GM19023 (cell line): Measurements from ENCODE around the gene CIZ1.
"Not testable (repeated sequence)": the region's sequence is repeated elsewhere in the genome, so short reads cannot be mapped to it uniquely, and the experiment has no call there.

Source experiments
- ATAC-seq: cut with Tn5 transposase; IDR thresholded peaks from one replicate; pipeline ENCODE4 v1.9.1; 2021; ENCODE audit warnings: mild to moderate bottlenecking, moderate library complexity; ENCODE audit not compliant: unreplicated experiment

The CIZ1 gene

DNA sequence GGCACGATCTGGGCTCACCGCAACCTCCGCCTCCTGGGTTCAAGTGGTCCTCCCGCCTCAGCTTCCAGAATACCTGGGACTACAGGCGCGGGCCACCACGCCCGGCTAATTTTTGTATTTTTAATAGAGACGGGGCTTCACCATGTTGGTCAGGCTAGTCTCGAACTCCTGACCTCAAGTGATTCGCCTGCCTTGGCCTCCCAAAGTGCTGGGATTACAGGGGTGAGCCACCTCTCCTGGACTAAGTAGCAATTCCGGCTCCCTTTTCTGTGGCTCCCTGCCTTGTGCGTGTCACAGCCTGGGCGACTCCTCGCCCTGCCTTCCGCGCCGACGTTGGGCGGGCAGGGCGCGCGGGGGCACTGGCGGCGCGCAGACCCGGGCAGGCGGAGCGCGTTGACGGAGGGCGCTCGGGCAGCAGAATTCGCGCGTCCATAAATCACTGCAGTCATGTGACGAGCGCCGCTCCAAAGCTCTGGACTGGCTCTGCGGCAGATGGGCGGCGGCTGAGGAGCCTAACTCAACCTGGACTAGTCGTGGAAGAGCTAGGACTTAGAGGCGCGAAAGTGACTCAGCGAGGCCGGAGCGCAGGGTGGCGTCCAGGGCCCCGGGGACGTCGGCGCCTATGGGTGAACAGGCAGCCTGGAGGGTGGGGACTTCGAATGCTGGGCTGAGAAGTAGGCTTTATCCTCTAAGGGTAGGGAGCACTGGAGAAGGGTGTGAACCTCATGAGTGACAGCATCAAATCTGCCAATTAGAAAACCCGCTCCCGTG is 1.4 kb upstream of the CIZ1 start:
- ATAC-seq = no peak

GRCh38 chr9:128190516-128191405 is 611 bp downstream of the CIZ1 start:
- peak; percentile 22 for ATAC-seq

DNA sequence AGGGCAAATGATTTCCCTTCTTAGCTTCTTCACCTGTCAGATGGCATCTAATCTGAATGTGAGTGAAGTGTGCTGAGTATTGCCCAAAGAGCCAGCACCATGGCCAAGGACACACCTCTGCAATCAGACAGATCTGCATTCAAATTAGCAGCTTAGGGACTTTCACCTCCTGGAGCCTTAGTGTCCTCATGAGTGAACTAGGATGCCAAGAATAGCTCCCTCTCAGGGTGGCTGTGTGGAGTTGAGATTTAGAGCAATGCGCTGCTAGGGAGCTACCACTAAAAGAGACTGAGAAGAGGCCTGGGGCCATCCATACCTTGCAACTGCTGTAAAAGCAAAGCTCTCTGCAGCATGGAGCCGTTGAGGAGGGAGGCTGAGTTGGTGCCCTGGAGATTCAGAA is 1.4 kb downstream of the CIZ1 start:
- ATAC-seq = no peak

- no peak for ATAC-seq
These were observed 3.2 kb downstream of the CIZ1 start for GRCh38 chr9:128188209-128188608.

DNA sequence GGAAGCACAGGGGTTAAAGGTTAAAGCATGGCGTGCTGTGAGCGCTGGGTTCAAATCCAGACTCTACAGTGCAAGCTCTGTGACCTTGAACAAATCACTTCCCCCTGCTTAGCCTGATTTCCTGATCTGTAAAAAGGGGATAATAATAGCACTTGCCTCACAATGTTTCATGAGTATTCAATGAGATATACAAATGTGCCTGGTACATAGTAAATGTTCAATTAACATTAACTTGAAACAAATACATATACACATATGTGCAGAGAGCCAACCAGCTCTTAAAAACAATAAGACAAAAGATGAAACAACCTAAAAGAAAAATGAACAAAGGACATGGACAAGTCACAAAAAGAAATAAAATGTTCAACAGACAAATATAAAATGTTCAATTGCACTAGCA is 4.0 kb downstream of the CIZ1 start:
- no peak for ATAC-seq

GRCh38 chr9:128185979-128186965 is 5.1 kb downstream of the CIZ1 start:
- ATAC-seq = no peak

DNA sequence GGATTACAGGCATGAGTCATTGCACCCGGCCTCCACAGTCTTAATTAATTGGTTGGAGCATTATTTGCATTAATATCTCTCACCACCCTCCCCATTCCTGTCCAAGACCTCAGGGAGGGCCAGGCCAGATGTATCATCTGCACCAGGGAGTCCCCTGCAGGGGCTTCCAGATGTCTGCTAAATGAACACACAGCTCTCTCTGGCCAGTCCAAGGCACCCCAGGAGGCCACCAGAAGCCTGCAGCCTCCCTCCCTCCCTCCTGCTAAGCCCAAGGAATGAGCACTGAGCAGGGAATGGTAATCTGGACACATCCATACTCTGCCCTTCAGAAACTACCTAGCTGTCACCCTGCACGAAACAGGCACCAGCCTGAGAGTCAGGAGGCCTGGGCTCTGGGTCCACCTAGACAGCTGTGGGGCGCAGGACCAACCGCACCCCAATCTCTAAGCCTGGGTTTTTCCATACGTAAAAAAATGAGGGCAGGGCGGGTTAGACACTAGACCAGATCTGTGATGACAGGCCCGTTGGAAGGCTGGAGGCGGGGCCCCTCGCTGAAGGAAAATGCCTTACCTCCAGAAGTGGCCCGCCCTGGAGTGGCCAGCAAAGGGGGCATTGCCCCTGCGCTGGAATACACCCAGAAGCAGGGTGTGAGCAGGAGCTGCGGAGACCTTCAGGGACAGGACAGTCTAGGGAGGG is 8.3 kb downstream of the CIZ1 start:
- no peak for ATAC-seq

GRCh38 chr9:128181480-128181879 is 9.9 kb downstream of the CIZ1 start:
- ATAC-seq = not testable (repeated sequence)

DNA sequence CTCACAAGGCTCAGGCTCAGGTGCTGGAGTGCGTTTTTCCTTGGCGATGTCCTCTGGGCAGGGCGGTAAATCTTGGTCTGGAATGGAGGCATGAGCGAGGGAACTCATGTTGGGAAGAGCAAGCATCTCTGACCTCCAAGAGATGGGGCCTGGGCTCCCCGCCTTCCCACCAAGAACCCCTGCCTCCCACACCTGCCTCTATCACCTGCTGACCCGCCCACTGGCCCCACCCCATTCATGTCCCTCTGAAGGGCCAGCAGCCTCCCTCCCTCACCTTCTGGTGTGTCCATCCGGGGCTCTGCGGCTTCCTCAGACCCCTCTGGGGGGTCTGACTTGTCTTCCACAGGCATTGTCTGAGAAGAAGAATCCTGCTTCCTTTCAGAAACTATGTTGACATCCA is 10.9 kb downstream of the CIZ1 start:
- ATAC-seq = no peak

- no peak for ATAC-seq
These were observed 11.4 kb downstream of the CIZ1 start for GRCh38 chr9:128180001-128180400.

- no peak for ATAC-seq
These were observed 12.5 kb downstream of the CIZ1 start for GRCh38 chr9:128178806-128179431.

- no peak for ATAC-seq
These were observed 15.6 kb downstream of the CIZ1 start for GRCh38 chr9:128175726-128176125.

DNA sequence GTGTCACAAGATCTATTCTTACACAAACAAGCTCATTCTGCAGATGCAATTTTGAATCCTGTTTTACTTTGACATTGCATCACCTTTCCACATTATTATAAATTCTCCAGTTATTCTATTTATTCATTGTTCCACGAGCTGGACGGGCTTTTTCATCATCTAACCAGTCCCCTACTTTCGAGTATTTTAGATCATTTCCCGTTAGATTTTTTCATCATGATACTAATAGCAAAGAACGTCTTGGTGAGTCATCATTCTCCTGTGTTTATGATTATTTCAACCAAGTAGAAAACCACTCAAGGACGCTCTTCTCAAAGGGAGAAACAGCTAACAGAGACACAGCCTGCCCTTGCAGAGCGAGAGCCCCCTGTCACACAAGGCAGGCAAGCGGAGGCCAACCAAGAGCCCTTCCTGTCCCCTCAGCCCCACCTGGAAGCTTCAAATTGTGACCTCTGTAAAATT is 16.2 kb downstream of the CIZ1 start:
- ATAC-seq = no peak

- no peak for ATAC-seq
These were observed 17.3 kb downstream of the CIZ1 start for GRCh38 chr9:128174062-128174461.

- ATAC-seq = no peak
These were observed 21.4 kb downstream of the CIZ1 start for GRCh38 chr9:128169925-128170324.

GRCh38 chr9:128169492-128169891 is 21.9 kb downstream of the CIZ1 start:
- ATAC-seq = no peak

DNA sequence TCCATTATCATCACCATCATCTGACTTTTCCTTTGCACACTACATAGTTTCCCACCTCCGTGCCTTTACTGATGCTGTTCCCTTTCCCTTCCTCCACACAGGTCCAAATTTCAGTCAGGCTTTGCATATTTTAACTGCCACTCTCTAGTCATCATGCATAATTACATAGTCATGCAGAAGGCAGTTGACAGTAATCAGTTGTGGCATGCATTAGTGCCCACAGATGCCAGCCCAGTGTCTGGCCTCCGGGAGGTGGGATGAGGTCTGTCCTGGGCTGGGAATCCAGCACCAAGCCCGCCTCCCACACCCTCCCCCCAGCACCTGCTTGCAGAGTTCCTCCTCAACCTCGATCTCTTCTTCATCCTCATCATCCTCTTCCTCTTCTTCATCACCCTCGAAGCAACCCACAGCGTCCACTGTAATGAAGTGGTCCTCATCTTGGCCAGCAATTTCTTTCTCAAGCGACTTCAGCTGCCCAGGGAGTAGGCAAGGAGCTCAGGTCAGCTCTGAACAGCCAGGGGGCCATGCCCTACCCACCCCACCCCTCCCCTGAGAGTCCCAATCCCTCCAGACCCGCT is 22.6 kb downstream of the CIZ1 start:
- ATAC-seq = no peak

DNA sequence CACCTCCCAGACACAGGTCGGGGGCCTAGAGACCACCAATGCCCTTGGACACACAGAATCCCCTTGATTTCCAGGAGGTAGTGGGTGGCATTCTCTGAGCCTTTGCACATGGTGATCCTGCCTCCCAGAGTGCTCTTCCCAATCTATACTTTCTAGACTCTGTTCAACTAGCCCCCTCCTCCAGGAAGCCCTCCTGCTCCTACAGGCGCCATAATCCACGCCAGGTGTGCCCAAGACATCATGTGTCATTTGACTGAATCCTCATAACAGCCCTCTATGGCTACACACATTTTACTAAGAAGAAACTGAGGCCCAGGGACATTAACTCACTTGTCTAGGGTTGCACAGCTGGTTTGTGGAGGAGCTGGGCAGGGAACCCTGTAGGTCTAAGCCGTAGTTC is 24.2 kb downstream of the CIZ1 start:
- ATAC-seq = no peak

DNA sequence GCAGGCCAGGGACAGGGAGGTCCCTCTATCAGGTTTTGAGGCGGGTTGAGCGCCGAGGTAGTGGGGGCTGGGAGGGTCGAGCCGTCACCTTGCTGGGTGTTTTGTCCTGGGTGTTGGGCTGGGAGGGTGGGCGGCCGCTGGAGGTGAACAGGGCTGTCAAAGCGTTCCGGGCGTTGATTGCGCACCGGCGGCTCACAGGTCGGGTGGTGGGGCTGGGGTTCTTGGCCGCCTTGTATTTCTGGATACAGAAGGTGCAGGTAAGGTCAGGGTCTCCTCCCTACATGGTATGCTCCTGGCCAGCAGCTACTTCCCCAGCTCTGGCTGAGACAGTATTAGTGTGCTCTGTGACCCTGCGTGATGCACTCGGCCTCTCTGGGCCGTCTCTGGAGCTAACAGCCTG is 25.2 kb downstream of the CIZ1 start:
- ATAC-seq = no peak
